ENCODE results near the gene CUEDC1. TPM values are rescaled to one million over a fixed set of nuclear protein-coding genes. Genes with fewer than 3 reads are reported as not detected.

Gene CUEDC1
- total and polyA plus RNA-seq, 9 donors, result 6.7 to 30.2 (median 21.5) TPM

GRCh38 chr17:57940231-57940630 lies 15.0 kb downstream of the CUEDC1 start:
- H3K4me1 ChIP-seq (ENCODE audit: insufficient read depth), result peaks cover 10% of the 10 kb centered on the region

GRCh38 chr17:57939797-57940196 lies 15.4 kb downstream of the CUEDC1 start:
- 73 to 81% (median 79%) methylated on average over 5 to 7 of the region's 7 CpGs for WGBS, 3 donors
- peaks cover 12% of the 10 kb centered on the region for H3K4me1 ChIP-seq (ENCODE audit: insufficient read depth)

More at GRCh38 chr17:57940231-57940630, 15.0 kb downstream of the CUEDC1 start:
- intact Hi-C loops (cut with DNase I), result no loop called here
- 77 to 78% (median 77%) methylated on average over 5 of the region's 5 CpGs for WGBS, 3 donors
- no peaks in the 10 kb centered on the region for H3K9me3 ChIP-seq
- no peak overlapping the region for H3K27ac ChIP-seq
- no peaks in the 10 kb centered on the region for H3K27me3 ChIP-seq
- H3K4me3 ChIP-seq, result no peak overlapping the region
- TF ChIP-seq EP300 (IDR thresholded peaks at IDR 0.05), result no peak
- TF ChIP-seq POLR2A (IDR thresholded peaks at IDR 0.05), result no peak
- no peak for TF ChIP-seq CTCF (IDR thresholded peaks at IDR 0.05)
- DNase-seq, result no peak
- H3K36me3 ChIP-seq, result no peaks in the 10 kb centered on the region

GRCh38 chr17:57938061-57938502 lies 17.1 kb downstream of the CUEDC1 start:
- no peak for DNase-seq
- no peak overlapping the region for H3K4me3 ChIP-seq

More at GRCh38 chr17:57939797-57940196, 15.4 kb downstream of the CUEDC1 start:
- no peak overlapping the region for H3K27ac ChIP-seq
- no peak for DNase-seq
- no peaks in the 10 kb centered on the region for H3K9me3 ChIP-seq
- H3K27me3 ChIP-seq, result no peaks in the 10 kb centered on the region
- TF ChIP-seq EP300 (IDR thresholded peaks at IDR 0.05), result no peak
- no peak for TF ChIP-seq CTCF (IDR thresholded peaks at IDR 0.05)
- TF ChIP-seq POLR2A (IDR thresholded peaks at IDR 0.05), result no peak
- intact Hi-C loops (cut with DNase I), result loop anchor here in 2 of 4 donors (5.0 to 10.0 kb wide), 2 partner anchors 42 to 55 kb away; no protein-coding TSS in a partner anchor
- H3K36me3 ChIP-seq, result no peaks in the 10 kb centered on the region
- no peak overlapping the region for H3K4me3 ChIP-seq

GRCh38 chr17:57937492-57937891 lies 17.7 kb downstream of the CUEDC1 start:
- Histone ChIP-seq H3K36me3 (no peaks in the 10 kb centered on the region), H3K27me3 (no peaks in the 10 kb centered on the region), H3K27ac (peak overlapping the region in 1 of 2 donors; percentile 90), H3K4me3 (no peak overlapping the region), H3K9me3 (no peaks in the 10 kb centered on the region), H3K4me1 (ENCODE audit: insufficient read depth) (peaks cover 12% of the 10 kb centered on the region)
- intact Hi-C loops (cut with DNase I), result loop anchor here in 2 of 4 donors (5.0 to 10.0 kb wide), 2 partner anchors 40 to 53 kb away; no protein-coding TSS in a partner anchor
- TF ChIP-seq POLR2A (IDR thresholded peaks at IDR 0.05) (no peak), CTCF (IDR thresholded peaks at IDR 0.05) (no peak), EP300 (IDR thresholded peaks at IDR 0.05) (no peak)
- DNase-seq, result no peak
- WGBS, 3 donors, result 94 to 97% (median 97%) methylated on average over 2 of the region's 2 CpGs

More at GRCh38 chr17:57938061-57938502, 17.1 kb downstream of the CUEDC1 start:
- intact Hi-C loops (cut with DNase I), result loop anchor here in 2 of 4 donors (5.0 to 10.0 kb wide), 2 partner anchors 41 to 53 kb away; no protein-coding TSS in a partner anchor
- Histone ChIP-seq H3K9me3 (no peaks in the 10 kb centered on the region), H3K27me3 (no peaks in the 10 kb centered on the region), H3K27ac (no peak overlapping the region), H3K4me1 (ENCODE audit: insufficient read depth) (peaks cover 12% of the 10 kb centered on the region), H3K36me3 (no peaks in the 10 kb centered on the region)
- TF ChIP-seq POLR2A (IDR thresholded peaks at IDR 0.05) (no peak), EP300 (IDR thresholded peaks at IDR 0.05) (no peak), CTCF (IDR thresholded peaks at IDR 0.05) (no peak)
- 76 to 83% (median 80%) methylated on average over 7 of the region's 7 CpGs for WGBS, 3 donors

Data from ovary (tissue), 9 donors.